Stimulated activated memory B cell treated with anti-CD40 and anti-IgM and Interleukin-4, amounts not matched to agents 10 μg/mL and 1 μg/mL and 100 μg/mL, for 72 hours (primary cell): ENCODE measurements around the gene UGT1A10.
"Not testable (repeated sequence)": the region's sequence is repeated elsewhere in the genome, so short reads cannot be mapped to it uniquely, and the experiment has no call there.

Source experiments
- ATAC-seq: fragments of 150-1000 bp; cut with Tn5 transposase; 2 replicates; pipeline ENCODE4 v1.10.0; 2021
- H3K27ac Mint-ChIP-seq: one replicate; pipeline ENCODE4 v1.8.0; 2022; ENCODE audit warnings: mild to moderate bottlenecking, mixed read lengths
- H3K27me3 Mint-ChIP-seq: one replicate; pipeline ENCODE4 v1.8.0; 2022; ENCODE audit warnings: mixed read lengths
- H3K36me3 Mint-ChIP-seq: one replicate; pipeline ENCODE4 v1.8.0; 2022; ENCODE audit warnings: mixed read lengths
- H3K4me1 Mint-ChIP-seq: one replicate; pipeline ENCODE4 v1.8.0; 2022; ENCODE audit warnings: mixed read lengths
- H3K4me3 Mint-ChIP-seq: one replicate; pipeline ENCODE4 v1.8.0; 2022; ENCODE audit warnings: mild to moderate bottlenecking, moderate library complexity, mixed read lengths
- H3K9me3 Mint-ChIP-seq: one replicate; pipeline ENCODE4 v1.8.0; 2022; ENCODE audit warnings: mixed read lengths

The UGT1A10 gene

DNA sequence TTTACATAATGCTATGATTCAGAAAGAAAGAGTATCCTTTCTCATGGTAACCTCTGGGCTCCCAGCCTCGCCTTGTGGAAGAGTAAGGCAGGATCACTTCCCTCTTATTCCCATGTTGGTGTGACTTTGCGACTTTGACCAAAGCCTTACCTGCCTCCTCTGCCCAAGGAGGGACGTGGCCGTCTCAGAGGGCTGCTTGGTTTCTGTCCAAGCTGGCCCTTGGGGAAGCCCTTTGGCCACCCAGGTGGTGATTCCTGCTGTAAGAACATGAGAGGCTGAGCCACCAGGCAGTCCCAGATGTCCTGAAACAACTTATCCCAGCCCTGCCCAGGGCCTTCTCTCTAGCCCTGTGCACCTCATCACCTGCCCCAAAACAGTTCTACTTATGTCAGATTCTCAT is 62.5 kb downstream of the UGT1A10 start:
- H3K36me3 Mint-ChIP-seq, result no peaks in the 10 kb centered on the region
- peaks cover 6% of the 10 kb centered on the region for H3K4me1 Mint-ChIP-seq
- peaks cover 3% of the 10 kb centered on the region for H3K9me3 Mint-ChIP-seq
- H3K4me3 Mint-ChIP-seq, result no peak overlapping the region
- H3K27ac Mint-ChIP-seq, result no peak overlapping the region
- ATAC-seq, result no peak
- peaks cover 25% of the 10 kb centered on the region for H3K27me3 Mint-ChIP-seq

- H3K27me3 Mint-ChIP-seq, result peaks cover 32% of the 10 kb centered on the region
- H3K4me3 Mint-ChIP-seq, result no peak overlapping the region
- peaks cover 6% of the 10 kb centered on the region for H3K9me3 Mint-ChIP-seq
- peaks cover 6% of the 10 kb centered on the region for H3K4me1 Mint-ChIP-seq
- peaks cover 6% of the 10 kb centered on the region for H3K36me3 Mint-ChIP-seq
- H3K27ac Mint-ChIP-seq, result no peak overlapping the region
- no peak for ATAC-seq
Observed at GRCh38 chr2:233699424-233700027, 63.3 kb downstream of the UGT1A10 start.

DNA sequence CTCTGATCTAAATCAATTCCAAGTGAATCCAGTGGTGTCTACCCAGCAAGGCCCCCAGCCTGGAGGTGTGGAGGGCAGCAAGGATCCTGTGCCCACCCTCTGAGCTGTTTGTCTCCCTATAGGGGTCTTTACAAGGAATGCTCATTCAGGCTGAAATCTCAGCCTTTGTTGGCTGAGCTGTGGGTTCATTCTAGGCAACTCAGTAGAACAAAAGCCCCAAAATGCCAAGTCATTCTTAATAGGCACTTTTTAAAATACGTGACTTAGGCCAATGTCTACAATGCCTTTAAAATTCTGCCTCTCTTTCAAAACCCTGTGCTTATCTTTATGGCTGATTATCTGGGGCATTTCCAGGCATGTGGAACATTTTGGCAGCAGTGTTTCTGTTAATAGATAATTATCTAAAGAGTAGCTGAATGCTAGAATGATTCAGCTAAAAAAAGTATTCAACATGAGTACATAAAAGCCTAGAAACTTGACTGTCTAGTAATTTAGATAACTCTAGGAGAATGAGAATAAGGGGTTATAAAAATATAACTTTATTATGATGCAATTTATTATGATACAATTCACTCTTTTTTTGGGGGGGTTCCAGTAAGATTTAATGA is 63.9 kb downstream of the UGT1A10 start:
- H3K27ac Mint-ChIP-seq, result no peak overlapping the region
- peaks cover 32% of the 10 kb centered on the region for H3K27me3 Mint-ChIP-seq
- H3K4me1 Mint-ChIP-seq, result peaks cover 6% of the 10 kb centered on the region
- H3K4me3 Mint-ChIP-seq, result no peak overlapping the region
- H3K9me3 Mint-ChIP-seq, result peaks cover 6% of the 10 kb centered on the region
- ATAC-seq, result no peak
- H3K36me3 Mint-ChIP-seq, result peaks cover 6% of the 10 kb centered on the region

GRCh38 chr2:233700842-233701241 is 64.6 kb downstream of the UGT1A10 start:
- peaks cover 32% of the 10 kb centered on the region for H3K27me3 Mint-ChIP-seq
- H3K4me1 Mint-ChIP-seq, H3K4me3 Mint-ChIP-seq, ATAC-seq, H3K27ac Mint-ChIP-seq, H3K9me3 Mint-ChIP-seq, H3K36me3 Mint-ChIP-seq: not testable (repeated sequence)

DNA sequence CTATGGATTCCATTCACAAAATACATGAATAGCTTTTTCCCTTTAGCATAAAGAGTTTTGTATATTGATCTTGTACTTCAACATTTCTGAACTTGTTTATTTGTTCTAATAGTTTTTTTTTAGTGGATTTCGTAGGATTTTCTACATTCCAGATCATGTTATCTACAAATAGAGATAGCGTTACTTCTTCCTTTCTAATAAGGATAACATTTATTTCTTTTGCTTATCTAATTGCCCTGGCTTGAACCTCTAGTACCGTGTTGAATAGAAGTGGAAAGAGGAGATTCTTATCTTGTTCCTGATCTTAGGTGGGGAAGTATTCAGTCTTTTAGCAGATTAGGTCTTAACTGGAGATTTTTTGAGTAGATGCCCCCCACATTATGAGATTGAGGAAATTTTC is 66.0 kb downstream of the UGT1A10 start:
- Mint-ChIP-seq H3K27me3 (peaks cover 31% of the 10 kb centered on the region), H3K36me3 (peaks cover 6% of the 10 kb centered on the region), H3K4me1 (no peaks in the 10 kb centered on the region), H3K27ac (no peak overlapping the region), H3K4me3 (no peak overlapping the region), H3K9me3 (peaks cover 6% of the 10 kb centered on the region)
- no peak for ATAC-seq

- Mint-ChIP-seq H3K4me3 (no peak overlapping the region), H3K4me1 (no peaks in the 10 kb centered on the region), H3K27me3 (peaks cover 42% of the 10 kb centered on the region), H3K27ac (no peak overlapping the region), H3K36me3 (peaks cover 6% of the 10 kb centered on the region), H3K9me3 (peaks cover 6% of the 10 kb centered on the region)
- ATAC-seq, result no peak
Observed at GRCh38 chr2:233705911-233706506, 69.8 kb downstream of the UGT1A10 start.

- Mint-ChIP-seq H3K27me3 (peaks cover 49% of the 10 kb centered on the region), H3K9me3 (peaks cover 6% of the 10 kb centered on the region), H3K4me1 (peaks cover 7% of the 10 kb centered on the region), H3K36me3 (peaks cover 6% of the 10 kb centered on the region), H3K4me3 (no peak overlapping the region), H3K27ac (no peak overlapping the region)
- no peak for ATAC-seq
Observed at GRCh38 chr2:233706720-233707119, 70.5 kb downstream of the UGT1A10 start.

- no peak for ATAC-seq
- peaks cover 8% of the 10 kb centered on the region for H3K4me1 Mint-ChIP-seq
- H3K36me3 Mint-ChIP-seq, result peaks cover 6% of the 10 kb centered on the region
- H3K9me3 Mint-ChIP-seq, result peaks cover 6% of the 10 kb centered on the region
- H3K27me3 Mint-ChIP-seq, result peaks cover 48% of the 10 kb centered on the region
- no peak overlapping the region for H3K27ac Mint-ChIP-seq
- H3K4me3 Mint-ChIP-seq, result no peak overlapping the region
Observed at GRCh38 chr2:233707940-233708644, 71.8 kb downstream of the UGT1A10 start.

GRCh38 chr2:233708942-233709341 is 72.7 kb downstream of the UGT1A10 start:
- H3K27ac Mint-ChIP-seq, result no peak overlapping the region
- ATAC-seq, result no peak
- H3K9me3 Mint-ChIP-seq, result peaks cover 3% of the 10 kb centered on the region
- H3K4me3 Mint-ChIP-seq, result no peak overlapping the region
- H3K27me3 Mint-ChIP-seq, result peaks cover 40% of the 10 kb centered on the region
- peaks cover 4% of the 10 kb centered on the region for H3K36me3 Mint-ChIP-seq
- H3K4me1 Mint-ChIP-seq, result peaks cover 8% of the 10 kb centered on the region

GRCh38 chr2:233711312-233712008 is 75.2 kb downstream of the UGT1A10 start:
- H3K4me3 Mint-ChIP-seq, result no peak overlapping the region
- H3K27ac Mint-ChIP-seq, result peak overlapping the region; percentile 12
- H3K4me1 Mint-ChIP-seq, result peaks cover 8% of the 10 kb centered on the region
- ATAC-seq, result peak; percentile 75
- no peaks in the 10 kb centered on the region for H3K9me3 Mint-ChIP-seq
- no peaks in the 10 kb centered on the region for H3K36me3 Mint-ChIP-seq
- H3K27me3 Mint-ChIP-seq, result peaks cover 39% of the 10 kb centered on the region

DNA sequence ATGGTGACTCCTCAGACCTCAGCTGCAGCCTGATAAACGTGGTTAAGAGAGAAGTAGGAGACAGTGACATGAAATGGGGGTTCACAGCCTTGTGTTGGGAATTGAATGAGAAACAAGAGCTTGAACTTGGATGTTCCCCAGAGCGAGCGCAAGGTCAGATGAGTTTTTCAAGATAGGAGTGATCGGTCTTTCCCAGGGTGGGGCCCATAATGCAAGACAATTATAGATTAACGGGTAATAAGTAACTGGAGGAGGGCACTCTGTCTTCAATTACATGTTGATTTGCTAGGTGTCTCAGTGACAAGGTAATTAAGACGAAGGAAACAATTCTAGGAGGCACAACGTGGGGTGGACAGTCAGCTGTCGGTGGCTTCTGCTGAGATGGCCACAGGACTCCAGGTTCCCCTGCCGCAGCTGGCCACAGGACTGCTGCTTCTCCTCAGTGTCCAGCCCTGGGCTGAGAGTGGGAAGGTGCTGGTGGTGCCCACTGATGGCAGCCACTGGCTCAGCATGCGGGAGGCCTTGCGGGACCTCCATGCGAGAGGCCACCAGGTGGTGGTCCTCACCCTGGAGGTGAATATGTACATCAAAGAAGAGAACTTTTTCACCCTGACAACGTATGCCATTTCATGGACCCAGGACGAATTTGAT is 76.5 kb downstream of the UGT1A10 start, which contains the start of gene UGT1A5:
Gene UGT1A5 (plus strand): TSS at position 297 of the 651 bp plus-strand sequence. CDS start 85 bp downstream, at position 382.
- Mint-ChIP-seq H3K27ac (no peak within 1 kb of the TSS), H3K36me3 (no peaks in the 10 kb centered on the region), H3K4me3 (no peak within 1 kb of the TSS), H3K4me1 (peaks cover 8% of the 10 kb centered on the region), H3K9me3 (no peaks in the 10 kb centered on the region), H3K27me3 (peaks cover 35% of the 10 kb centered on the region)
- no peak for ATAC-seq

- no peak for ATAC-seq
- H3K4me3 Mint-ChIP-seq, result no peak overlapping the region
- peaks cover 8% of the 10 kb centered on the region for H3K4me1 Mint-ChIP-seq
- H3K36me3 Mint-ChIP-seq, result no peaks in the 10 kb centered on the region
- no peaks in the 10 kb centered on the region for H3K9me3 Mint-ChIP-seq
- H3K27ac Mint-ChIP-seq, result no peak overlapping the region
- peaks cover 34% of the 10 kb centered on the region for H3K27me3 Mint-ChIP-seq
Observed at GRCh38 chr2:233713262-233713615, 77.0 kb downstream of the UGT1A10 start.

DNA sequence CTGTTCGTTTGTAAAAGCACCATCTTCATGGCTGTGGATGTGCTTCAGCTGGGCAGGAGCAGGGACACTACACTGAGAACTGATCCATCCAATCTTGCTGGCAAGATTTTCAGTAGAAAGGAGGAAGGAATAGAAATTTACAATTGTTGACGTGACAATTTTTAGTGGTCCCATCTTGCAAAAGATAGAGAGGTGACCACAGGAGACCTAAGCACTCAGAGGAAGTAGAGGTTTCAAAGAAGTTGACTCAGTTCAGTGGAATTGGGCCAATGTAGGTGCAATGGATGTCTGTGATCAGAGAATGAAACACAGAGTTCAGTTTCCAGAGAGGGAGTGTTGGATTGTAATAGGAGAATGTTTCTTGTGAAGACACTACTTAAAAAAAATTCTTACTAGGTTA is 77.9 kb downstream of the UGT1A10 start:
- Mint-ChIP-seq H3K4me3 (no peak overlapping the region), H3K27me3 (peaks cover 35% of the 10 kb centered on the region), H3K4me1 (peaks cover 8% of the 10 kb centered on the region), H3K36me3 (no peaks in the 10 kb centered on the region), H3K9me3 (no peaks in the 10 kb centered on the region), H3K27ac (no peak overlapping the region)
- ATAC-seq, result no peak

DNA sequence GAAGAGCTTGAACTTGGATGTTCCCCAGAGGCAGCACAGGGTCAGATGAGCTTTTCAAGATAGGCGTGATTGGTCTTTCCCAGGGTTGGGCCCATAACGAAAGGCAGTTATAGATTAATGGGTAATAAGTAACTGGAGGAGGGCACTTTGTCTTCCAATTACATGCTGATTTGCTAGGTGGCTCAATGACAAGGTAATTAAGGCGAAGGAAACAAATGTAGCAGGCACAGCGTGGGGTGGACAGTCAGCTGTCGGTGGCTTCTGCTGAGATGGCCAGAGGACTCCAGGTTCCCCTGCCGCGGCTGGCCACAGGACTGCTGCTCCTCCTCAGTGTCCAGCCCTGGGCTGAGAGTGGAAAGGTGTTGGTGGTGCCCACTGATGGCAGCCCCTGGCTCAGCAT is 82.3 kb downstream of the UGT1A10 start, which contains the start of gene UGT1A4:
Gene UGT1A4 (plus strand): TSS at position 185 of the 400 bp plus-strand sequence. CDS start 85 bp downstream, at position 270.
- Mint-ChIP-seq H3K4me3 (no peak within 1 kb of the TSS), H3K27ac (no peak within 1 kb of the TSS), H3K36me3 (no peaks in the 10 kb centered on the region), H3K9me3 (no peaks in the 10 kb centered on the region), H3K27me3 (peaks cover 41% of the 10 kb centered on the region), H3K4me1 (no peaks in the 10 kb centered on the region)
- no peak for ATAC-seq
